Endometrial microvascular endothelial cells (primary cell): ENCODE data around the gene CA4. TPM values are rescaled to one million over a fixed set of nuclear protein-coding genes. Genes with fewer than 3 reads are reported as not detected.
"Not testable (repeated sequence)": the region's sequence is repeated elsewhere in the genome, so short reads cannot be mapped to it uniquely, and the experiment has no call there.

ENCODE experiments used
- in situ Hi-C: cut with HindIII; loops from 2 replicates; pipeline ENCODE4 v1.10.0; 2017; ENCODE audit warnings: low sequenced_read_pairs, low pct_unique_long_range_greater_than_20kb; ENCODE audit errors: inconsistent ontology term
- total RNA-seq: library from RNA; depleted of rRNA; stranded (reverse); fragments of >200 nt; gene quantifications from one replicate; pipeline ENCODE4 v1.2.3, GENCODE V29; 2015; ENCODE audit errors: inconsistent ontology term

The CA4 gene
- total RNA-seq = not detected

DNA sequence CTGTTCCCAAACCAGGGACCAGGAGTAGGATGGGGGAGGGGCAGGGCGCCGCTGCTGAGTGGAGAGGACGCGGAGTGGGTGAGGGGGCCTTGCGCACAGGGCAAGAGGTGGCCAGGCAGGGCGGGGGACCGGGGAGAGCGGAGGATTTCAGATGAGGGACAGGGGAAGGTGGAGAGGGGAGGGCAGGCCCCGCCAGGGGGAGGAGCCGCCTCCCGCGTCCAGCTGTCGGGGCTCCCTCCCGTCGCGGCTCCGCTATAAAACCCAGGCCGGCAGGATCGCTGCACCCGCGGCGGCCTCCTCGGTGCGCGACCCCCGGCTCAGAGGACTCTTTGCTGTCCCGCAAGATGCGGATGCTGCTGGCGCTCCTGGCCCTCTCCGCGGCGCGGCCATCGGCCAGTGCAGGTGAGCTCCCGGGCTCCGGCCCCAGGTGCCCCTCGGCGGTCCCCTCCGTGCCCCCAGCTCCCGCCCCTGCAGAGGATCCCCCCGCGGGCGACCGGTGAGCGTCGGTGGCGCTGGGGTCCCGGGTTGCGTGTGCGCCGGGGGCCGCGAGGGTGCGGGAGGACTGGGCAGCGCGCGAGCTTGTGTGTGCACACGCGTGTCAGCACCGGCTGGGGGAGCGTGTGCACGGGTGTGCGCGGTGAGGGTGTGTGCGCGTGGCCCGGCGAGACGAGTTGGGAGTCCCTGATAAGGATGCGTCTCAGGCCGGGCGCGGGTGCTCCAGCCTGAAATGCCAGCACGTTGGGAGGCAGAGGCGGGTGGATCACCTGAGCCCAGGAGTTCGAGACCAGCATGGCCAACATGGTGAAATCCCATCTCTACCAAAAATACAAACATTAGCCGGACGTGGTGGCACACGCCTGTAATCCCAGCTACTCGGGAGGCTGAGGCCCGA, at the start of gene CA4:
Gene CA4, plus strand, starts transcription at position 283 of the 892 bp plus-strand sequence. Its CDS starts 62 bp downstream, at position 345.
- in situ Hi-C loops = no loop called here

DNA sequence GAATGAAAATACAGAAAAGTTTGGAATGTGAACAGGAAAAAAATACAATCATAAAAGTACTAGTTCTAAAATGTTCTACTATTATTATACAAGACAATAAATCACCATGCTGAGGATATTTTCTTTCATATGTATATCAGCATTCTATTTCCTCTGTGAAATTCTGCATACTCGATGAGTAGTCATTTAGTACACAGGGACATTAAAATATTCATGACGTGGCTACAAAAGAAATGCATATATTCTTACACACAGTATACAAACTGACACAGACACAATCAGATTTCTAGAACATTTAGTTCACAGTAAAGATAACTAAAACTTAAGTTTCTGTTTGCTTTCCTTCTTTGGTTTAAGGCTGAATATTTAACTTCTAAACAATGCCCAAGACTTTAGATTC, 49.2 kb upstream of the CA4 start:
- in situ Hi-C loops = not testable (repeated sequence)

DNA sequence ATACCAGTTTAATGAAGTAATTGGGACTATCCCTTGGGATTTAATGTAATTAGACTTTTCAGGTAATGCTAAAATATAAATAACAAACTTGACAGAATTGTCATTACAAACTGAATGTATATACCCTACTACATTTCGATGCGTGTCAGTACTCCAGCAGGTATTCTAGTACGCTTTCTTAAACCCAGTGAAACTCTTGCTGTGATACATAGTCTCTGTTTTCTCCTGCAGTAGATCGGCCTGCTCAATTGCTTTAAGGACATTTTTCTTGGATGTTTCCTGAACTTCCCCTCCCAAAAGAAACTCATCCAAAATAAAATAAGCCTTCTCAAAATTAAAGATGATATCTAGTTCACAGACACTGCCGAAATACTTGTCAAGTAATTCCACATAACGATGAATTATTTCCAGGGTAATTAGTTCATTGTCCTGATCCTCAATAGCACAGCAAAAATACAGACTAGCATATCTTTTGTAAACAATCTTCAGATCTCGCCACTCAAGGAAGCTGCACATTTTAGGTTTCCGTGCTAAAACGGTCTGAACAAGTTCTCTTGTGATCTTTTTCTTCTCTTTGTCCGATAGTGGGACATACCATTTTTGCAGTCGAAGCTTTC, 47.6 kb upstream of the CA4 start:
- in situ Hi-C loops = not testable (repeated sequence)

DNA sequence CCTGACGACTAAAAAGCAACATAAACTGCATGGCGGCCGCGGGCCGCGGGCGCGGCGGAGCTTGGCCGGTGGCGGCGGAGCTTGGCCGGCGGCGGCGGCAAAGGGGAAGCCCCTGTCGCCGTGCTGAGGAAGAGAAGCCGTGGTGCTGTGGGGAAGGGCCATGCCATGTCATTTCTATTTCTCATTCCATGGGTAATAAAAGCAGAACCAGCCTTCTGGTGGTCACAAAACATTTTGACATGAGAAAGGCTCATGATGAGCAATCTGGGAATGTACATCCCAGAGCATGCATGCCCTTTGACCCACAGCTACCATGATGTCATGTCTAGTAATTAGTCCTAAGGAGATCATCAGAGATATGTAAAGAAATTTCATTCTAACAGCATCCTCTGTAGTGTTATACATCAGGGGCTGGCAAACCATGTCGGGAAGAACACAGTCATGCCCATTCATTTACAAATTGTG, 47.1 kb upstream of the CA4 start:
- in situ Hi-C loops = no loop called here

DNA sequence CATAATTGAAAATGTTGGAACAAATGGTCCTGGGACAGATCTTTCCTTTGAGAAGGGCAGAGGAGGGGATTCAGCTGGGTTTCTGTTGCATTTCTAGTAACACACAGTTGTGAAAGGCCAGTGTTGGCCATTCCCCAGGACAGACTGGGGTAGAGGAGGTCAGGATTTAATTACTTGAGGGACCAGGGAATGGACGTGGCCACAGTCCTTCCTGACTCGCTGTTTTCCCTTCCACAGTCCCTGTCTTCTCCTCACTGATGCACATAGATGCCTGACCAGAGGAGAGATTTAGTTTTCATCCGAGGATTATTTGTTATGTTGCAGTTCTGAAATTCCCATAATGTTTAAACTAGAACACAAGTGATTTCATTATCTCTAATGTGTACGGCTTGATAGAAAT, 45.8 kb upstream of the CA4 start:
- in situ Hi-C loops = no loop called here

DNA sequence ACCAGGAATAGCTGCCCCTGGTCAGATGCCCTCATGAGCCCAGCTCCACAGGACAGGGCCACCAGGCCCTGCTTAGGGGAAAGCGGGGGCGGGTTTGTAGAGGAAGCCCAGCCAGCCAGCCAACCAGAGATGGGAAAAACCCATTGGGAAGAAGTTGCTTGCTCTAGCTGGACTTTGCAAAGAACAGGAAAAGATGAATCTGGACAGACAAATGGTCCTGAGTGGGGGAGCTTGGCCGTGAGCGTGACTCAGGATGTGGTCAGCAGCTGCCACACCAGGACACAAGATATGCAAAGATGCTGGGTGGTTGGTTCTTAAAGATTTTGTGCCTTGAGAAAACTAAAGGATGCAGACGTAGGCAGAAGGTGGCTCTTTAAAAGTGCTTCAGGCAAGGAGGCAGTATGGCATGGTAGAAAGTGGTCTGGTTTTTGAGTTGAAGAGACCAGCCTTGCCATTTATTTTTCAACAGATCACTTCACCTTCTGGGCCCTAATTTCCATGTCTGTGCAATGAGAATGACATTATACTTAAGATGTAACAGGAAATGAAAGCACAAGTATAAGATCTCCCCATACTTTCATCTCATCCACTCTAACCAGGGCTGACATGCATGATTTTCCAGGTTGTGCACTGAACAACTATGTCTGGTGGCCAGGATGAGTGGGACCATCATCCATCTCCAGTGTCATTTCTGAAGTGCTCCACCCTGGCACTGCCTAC, 43.3 kb upstream of the CA4 start:
- in situ Hi-C loops = no loop called here

DNA sequence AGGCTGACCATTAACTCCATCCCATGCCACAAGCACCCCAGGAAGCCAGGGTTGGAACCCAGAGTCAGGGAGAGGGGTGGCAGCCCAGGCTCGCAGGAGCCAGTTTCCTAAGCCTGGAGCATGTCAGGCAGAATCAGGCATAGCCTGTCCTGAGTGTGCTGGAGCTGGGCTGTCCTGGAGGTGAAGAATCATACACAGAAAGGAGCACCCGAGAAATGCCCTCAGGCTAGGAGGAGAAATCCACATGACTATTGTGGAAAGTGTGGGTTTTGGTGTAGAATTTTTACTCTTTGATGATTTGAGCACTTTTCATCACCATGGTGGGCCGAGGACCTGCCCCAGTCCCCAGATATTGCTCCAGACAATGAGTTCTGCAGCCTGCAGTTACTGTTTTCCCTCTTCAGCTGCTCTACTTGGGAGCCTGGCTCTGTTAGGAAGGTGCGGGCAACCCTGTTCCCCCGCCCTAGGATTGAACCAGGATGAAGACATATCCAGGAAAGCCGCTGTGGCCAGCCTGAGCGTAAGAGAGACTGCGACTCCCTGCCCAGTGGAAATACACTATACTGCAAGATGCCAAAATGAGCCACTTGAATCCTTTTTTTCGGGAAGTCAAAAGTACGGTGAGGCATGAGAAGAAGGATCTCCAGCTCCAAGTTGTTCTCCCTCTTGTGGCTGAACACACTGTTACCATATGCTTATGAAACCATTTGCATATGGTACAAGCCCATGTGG, 42.1 kb upstream of the CA4 start:
- in situ Hi-C loops = no loop called here

DNA sequence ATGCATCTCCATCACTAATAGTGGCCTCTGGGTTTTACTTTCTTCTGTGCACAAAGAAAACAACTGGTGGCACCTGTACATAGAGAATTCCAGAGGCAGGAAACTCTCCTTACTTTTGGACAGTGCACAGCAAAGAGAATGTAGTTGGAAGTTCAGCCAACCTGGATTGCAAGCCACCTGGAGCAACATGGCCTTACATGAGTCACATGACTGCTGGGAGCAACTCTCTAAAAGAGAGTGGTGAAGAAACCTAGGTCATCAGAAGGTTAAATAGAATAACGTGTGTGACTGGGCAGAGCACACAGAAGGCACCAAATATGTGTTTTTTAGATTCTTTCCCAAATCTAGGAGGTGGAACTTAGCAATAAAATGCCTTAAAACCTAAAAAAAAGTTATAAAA, 41.5 kb upstream of the CA4 start:
- in situ Hi-C loops = not testable (repeated sequence)

DNA sequence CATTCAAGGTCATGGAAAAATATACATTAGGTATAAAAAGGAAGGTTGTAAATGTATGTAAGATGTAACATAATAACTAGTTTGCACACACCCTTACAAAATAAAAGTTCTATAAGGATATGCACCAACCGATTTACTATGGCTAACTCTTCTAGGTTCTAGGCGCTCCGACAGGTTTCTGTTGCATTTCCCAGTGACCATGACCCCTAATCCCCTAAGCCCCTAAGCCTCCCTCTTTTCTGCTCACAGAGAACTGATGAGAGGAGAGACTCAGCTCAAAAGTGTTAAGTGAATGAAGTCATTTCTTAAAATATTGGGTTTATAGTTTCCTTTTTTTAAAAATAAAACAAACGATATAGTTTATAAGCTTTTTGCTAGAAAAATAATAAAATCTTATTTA, 41.1 kb upstream of the CA4 start:
- in situ Hi-C loops = no loop called here

DNA sequence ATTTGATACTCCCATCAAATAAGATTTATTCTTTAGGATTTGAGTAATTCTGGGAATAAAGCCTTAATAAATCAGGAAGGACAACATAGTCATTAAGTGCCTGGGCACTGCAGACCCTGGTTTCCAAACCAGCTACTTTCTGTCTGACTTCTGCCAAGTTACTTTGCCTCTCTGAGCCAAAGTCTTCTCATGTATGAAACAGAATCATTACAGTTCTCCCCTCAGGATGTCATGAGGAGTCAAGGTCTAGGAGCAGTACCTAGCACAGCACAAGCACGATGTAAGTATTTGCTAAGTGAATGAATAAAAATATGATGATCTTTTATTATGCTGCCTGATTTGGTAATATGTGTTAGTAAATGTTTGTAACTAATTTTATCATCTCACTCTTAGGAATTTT, 40.6 kb upstream of the CA4 start:
- in situ Hi-C loops = no loop called here

DNA sequence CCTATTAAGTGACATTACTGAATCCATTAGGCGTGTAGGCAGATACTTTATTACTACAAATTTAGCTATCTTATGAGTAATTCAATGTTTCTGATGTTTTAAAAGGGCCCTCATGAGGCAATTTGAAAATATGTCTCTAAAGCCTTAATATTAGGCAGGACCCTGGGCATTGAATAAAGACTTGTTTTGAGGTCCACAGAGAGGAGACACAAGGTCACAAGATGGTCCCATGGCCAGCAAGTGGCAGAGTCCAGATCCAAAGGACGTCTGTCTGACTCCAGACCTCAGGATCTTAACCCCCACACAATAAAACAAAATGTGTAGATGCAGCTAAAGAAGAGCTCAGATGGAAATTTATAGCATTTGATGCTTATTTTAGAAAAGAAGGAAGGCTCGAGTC, 39.2 kb upstream of the CA4 start:
- in situ Hi-C loops = no loop called here

DNA sequence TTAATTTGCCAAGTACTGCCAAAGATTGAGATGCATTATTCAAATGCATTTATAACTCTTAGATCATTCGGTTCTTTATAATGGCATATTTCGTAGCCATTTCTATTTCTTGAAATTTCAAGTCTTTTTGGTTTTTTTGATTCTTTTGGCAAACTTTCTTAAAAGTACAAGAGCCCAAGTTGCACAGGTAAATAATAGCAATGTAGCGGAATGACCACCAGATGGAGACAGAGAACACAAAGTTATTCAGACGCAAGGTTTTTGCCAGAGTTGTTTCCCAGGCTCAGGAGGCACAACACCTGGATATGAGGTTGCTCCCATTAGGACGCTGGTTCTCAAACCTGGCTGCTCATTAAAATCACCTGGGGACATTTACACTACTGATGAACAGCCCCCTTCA, 38.1 kb upstream of the CA4 start:
- in situ Hi-C loops = not testable (repeated sequence)

DNA sequence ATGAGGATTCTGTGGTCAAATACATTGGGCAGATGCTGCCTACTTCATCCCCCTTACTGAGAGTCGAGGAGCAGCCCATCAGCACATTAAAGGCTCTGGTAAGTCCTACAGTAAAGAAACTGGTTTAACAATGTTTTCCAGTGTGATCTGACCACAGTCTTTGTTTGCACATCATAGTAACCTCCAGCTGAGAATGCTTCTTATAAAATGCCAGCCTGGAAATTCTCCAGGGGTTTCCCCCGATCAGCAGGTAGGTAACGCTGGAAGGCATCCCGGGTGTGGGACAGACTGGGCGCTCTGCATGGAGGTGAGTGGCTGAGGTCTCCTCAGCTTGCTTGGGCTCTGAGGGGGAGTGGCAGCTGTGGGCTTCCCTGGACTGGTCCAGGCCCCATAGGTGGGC, 34.4 kb upstream of the CA4 start:
- in situ Hi-C loops = not testable (repeated sequence)

DNA sequence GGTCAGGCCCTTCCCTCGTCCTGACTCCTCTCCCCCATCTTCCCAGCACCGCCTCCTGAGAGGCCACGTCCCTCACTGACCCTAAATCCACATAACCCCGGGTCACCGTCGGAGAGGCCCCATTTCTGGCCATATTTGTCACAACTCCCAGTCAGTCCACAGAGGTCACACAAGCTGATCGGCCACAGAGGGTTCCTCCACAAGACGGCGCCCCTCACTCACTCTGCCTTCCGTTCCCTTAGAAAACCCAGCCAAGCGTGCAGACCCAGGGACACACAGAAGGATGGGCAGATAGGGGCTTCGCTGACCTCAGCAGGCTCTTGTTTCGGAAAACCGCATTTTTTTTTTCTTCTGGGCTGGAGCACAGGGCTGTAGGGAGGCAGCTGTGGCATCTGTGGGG, 33.6 kb upstream of the CA4 start:
- in situ Hi-C loops = not testable (repeated sequence)

DNA sequence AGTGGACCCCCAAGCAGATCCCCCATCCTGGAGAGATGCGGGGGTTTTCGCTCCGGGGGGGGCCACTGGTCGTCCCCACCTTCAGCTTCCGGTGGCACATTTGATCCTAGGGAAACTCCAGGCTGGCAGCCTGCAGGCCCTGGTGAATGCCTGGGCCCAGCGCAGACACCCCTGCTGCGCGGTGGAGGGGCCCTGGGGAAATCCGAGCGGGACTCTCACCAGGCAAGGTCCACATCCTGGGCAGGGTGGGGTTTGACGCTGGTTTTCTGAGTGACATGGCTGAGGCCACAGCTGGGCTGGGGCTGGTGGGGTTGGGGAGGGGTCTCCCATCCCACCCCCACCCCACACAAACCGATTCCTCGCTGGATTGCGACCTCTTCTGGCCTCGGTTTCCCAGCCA, 30.6 kb upstream of the CA4 start:
- in situ Hi-C loops = not testable (repeated sequence)

DNA sequence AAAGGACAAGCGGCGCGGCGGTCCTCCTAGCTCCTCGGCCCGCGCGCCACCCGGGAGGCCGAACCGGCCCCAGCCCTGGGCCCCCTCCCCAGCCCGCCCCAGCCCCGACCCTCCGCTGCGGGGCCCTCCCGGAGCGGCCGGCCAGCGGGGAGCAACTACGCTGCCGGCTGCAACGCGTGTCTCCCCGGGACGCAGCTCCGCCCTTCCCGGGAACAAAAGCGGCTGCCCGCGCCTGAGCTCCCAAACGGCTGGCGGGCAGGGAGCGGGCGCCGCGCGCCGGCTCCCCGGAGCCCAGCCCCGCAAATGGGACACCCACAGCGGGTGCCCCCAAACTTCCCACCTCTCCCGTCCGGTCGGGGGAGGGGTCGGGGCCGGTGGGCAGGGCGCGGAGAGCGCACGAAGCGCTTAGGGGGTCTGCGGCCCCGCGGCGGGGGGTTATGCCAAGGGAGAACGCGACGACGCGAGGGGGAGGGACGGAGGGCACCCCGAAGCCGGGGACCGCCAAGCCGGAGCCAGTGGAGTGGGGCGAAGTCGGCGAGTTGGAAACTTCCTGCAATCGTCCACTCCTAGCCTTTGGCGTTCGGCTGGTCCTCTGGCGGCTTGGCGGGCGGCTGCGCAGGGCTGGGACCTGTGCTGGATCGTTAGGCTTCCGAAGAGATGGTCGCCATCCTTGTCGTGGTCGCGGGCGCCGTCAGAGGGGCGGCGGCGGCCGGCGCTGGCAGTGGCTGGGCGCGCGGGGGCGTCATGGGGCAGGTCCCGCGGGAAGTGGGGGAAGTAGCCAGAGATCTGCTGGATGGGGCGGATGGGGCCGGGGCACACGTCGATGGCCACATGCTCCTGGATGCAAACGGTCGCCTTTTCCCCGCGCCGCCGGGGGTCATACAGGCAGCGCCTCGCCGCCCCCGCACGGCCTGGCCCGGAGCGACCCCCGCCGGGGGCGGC, 29.7 kb upstream of the CA4 start:
- in situ Hi-C loops = not testable (repeated sequence)

DNA sequence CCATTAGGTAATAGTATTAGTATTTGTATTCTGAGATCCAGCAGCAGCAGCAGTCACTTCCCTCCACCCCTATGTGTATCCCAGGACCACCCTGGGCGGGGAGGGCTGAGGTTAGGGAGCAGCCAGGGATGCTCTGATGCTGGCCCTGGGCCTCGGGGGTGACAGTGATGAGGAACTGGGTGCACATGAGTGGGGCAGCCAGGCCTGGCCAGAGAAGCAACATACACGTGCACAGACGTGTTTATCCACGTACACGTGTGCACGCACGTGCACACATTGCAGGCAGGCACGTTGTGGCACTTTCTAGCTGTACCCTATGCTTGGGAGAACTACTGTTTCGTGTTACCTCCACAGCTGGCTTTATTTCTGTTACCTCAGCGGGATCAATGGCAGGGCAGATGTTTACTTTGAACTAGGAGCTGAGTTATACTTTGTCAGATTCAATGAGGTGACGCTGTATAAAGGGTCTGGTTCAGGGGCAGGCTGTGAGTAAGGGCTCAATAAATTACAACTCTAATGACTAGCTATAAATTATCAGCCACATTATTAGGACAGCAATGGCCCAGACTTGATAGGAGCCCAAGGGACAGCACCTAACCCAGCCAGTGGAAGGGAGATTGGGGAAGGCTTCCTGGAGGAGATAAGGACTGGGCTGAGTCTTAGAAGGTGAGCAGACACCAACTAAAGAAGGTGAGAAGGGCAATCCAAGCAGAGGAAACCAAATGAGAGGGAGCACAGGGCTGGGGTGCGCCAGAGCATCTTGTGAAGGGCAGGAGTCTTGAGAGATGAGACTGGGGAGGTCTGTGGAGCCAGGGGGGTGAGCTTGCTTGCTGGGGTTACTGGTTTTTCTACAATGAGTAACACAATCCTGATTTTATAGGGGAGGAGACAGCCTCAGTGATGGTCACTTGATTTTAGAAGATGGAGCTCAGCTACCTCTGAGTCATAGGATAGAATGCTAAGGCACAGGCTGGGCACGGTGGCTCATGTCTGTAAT, 22.4 kb upstream of the CA4 start:
- in situ Hi-C loops = no loop called here
